NCI-H82 treated with DMSO at 0.1 percent for 48 hours (cell line): Measurements from ENCODE around the gene NRP2.

Source experiments
- DNase-seq: peaks from one replicate; lab custom pipeline; 2025; ENCODE audit not compliant: unreplicated experiment; lab: John Stamatoyannopoulos, UW

NRP2 gene

DNA sequence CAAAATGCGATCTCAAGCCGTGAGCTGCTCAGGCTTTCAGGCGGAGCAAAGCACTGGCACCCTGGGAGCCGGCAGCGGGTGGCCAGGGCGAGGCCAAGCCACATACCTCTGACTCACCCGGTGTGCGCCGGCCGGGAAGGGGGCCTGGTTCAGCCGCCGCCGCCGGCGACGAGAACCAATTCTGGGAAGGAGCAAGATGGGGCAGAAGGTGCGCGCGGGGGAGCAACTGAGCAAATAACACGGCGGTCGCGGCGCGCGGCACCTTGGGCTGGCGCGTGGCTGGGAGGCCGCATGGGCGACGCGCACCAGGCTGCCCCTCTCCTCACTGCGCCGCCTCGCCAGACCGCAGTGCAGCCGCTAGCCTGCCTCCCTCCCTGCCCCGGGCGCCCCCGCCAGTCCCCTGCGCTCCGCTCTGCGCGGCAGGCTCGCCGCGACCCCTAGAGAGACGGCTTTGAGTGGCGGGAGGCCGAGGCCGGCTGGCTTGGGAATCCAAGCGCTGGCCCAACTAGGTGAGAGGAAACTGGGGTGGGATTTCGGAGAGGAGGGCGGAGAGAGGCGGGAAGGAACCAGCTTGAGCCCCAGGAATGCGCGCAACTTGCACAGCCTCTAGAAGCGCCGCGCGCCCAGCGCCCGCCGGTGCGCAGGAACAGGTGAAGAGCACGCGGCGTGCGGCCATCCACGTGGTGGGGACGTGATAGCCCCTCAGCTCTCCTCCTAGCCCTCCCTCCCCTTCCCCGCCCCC lies 3.2 kb downstream of the NRP2 start:
- DNase-seq: no peak

DNA sequence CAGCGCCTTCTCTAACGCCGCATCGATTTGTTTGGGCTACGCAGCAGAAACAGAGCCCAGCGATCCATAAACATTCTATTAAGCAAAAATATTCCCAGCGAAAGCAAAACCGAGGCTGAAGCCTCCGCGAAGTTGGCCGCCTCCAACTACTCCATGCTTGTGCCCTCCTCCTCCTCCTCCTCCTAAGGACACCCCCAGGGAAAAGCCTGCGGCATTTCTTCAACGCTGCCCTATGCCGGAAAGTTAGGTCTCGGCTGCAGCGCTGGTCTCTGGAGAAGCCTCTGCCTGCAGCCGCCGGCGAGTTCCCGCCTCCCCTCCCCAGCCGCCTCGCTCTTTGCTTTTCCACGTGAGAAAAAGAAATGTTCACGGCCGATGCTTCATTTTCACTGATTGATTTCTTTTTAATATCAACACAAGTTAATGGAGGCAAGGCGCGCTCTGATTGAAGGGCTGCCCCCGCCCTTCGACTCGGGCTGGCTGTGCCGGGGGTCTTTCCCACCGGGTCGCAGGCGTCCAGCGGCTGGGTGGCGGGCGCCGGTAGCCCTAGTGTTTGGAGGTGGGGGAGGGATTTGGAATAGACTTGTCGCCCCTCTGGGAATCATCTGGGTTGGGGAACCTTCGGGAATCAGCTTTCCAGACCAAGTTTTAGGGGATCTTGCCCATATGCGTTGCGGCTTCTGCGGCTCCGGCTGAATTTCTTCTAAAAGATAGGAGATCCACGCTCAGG lies 3.9 kb downstream of the NRP2 start:
- no peak for DNase-seq

DNA sequence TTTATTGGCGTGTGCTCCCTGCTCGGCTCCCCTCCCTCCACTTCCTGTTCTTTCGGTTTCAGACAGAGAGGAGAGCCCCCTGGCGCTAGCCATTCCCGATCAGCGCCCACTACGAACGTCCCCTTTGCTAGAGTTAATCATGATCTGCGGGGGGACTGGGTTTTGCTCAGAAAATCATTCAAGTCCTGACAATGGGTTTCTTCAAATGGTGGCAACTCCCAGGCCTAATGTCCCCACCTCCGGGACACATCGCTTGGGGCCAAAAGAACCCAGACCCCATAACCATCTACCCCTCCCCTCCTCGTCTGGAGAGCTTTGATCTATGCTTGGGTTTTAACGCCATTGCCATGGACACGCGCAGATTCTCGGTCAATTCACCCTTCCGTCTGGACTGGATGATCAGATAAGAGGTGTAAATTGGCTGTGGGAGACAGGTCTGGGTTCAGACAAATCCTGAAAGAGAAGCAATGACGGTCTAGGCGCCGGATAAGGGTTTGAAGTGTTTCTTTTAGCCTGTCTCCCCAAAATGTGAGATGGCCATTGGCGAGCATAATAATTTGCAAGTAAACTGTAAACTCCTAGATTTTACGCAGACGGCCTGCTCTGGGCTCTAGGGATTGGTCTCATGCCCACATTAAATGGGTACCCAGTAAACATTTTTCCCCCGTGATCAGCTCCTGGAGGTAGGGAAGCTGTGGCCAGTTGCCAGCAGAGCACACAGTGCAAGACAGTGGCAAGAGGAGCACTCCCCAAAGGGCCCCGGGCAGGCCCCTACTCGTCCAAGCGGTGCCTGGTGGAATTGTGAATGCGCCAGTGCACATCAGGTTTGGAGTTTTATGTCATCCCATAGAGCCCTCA lies 4.7 kb downstream of the NRP2 start:
- DNase-seq: no peak

DNA sequence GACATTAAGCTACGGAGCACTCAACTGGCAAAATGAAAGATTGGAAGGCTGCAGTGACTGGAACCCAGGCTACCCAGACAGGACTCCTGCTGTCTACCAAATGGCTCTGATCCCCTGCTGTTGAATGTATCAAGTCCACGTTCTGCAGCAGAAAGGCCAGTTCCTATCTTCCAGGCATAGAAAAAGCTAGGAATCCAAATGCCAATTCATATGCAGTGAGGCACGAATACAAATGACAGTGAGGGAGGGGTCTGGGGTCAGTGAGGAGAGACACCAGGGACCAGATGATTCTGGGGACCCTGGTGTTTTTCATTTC lies 5.3 kb downstream of the NRP2 start:
- no peak for DNase-seq

DNA sequence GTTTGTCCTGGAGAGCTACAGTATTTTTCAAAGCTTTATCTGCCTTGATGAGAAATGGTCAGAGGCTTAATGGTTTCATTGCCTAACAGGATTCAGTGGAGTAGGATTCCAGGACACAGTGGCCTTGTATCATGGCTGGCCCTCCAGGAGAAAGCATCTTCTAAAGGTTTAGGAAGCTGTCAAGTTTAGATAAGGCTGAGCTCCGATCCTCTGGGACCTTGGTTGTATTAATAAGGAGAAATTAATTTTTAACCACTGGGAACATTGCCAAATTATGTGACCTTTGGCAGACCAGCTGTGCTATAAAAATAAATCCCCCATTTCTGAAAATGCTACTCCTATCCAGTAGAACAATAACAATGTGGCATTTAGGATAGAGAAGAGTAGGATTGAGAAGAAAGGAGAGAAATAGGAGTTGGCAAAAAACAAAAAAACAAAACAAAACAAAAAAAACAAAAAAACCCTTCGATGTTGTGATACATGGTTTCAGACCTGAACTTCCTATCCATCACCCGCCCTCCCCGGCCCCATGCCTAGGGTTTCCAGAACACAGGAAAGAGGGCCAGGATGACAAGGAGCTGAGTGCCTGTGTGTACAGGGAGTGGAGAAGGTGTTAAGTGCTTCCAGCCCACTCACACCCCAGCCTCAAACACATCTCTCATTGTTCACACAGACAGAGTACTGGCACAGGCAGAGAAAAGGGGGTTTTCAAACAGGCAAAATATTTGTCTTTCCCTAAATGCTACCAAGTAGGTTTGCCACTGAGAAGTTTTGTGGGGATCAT lies 6.3 kb downstream of the NRP2 start:
- no peak for DNase-seq

DNA sequence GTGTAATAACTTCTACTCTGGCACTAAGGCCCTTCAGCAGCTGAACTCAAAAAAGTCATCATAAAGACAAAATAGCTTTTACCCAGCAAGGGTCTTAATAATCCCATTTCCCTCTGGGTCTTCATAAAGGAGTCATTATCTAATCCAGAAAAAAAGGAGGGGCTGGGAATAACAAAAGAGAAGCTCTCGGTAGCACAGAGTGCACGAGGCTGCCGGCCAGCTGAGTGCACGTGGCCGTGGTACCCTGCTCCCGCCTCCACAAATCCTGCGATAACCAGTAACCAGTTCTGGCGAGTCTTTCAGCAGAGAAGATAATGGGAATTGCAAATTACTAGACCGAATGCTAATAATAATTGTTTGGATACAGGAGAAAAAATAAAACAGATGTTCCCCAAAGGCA lies 7.5 kb downstream of the NRP2 start:
- no peak for DNase-seq

DNA sequence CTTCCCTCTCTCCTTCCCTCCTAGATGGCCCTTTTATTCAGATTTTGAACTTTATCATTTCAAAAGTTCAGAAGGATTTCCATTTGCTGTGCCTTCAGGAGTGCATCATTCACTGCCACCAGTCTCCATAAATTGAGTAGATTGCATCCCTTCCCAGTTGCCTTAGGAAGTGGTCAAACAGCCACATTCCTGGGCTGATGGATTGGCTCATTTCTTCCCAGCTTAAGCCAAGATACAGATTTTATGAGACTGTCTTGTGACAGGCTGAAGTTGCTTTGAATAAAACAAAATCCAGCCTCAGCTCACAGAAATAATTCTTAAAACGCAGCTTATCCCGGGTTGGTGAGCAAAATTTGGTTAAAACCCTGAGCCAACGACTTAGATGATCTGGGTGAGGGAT lies 9.8 kb downstream of the NRP2 start:
- DNase-seq: no peak

DNA sequence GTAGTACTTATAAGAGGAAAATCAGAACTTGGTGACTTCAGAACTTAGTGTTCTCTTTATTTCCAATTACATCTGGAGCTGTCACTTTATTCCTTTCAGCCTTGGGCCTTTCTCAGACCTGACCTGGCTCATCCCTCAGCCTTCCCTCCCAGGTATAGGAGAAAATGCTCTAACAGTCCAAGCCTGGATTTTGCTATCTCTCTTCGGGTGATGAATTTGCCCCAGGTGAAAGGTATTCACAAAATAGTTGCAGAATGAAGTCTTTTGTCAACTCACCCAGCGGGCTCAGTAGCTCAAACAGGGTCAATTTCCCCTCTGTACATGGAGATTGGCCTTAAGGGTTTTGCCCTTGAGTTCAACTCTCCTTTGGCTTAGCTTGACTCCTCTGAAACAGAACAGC lies 12.0 kb downstream of the NRP2 start:
- no peak for DNase-seq

DNA sequence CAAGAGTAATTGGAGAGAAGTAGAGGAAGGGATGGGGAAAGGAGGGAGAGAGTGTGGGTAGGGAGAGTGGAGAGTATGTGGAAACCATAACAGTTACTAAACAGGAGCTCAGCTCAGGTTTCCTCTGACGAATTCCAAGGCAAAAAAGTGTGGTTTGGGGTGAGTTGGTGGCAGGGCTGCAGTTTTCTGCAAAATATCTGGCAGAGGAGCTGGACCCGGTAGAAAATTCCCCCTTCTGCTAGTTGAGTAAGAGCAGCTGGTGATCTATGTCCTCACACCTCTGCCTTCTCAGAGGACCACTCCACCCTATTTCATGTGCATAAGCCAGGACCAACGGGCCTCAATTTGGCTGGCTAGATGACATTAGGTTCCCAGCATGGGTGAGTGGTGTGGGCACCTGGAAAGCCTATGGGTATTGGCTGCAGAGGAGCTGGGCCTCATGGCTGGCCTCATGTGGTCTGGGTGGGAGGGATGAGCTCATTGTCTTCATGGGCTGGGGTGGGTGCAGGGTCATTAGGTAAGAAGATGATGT lies 13.2 kb downstream of the NRP2 start:
- no peak for DNase-seq

DNA sequence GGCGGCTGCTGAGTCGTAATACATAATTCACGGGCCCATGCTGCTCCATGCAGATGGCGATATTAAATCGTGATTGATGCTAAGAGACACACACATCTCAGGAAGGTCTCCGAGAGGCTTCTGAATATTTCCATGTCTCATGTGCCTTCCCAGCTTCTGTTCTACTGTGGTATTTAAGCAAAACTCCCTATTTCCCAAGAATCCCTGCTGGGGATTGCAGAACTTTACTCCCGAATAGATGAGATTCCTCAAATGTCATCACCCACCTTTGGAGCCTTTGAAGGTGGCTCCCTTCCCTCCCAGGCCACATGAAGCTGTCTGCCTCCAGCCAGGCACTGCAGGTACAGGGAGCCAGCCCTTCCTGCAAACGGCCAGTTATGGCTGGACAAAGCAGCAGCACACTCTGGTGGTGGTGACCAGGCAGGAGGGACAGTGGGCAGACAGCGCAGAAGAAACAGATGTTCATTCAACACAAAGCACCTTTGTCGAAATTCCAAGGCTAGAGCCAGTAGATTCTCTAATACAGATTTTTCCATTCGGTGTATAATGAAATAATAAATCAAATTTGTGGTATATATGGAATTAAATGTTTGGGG lies 14.1 kb downstream of the NRP2 start:
- no peak for DNase-seq

DNA sequence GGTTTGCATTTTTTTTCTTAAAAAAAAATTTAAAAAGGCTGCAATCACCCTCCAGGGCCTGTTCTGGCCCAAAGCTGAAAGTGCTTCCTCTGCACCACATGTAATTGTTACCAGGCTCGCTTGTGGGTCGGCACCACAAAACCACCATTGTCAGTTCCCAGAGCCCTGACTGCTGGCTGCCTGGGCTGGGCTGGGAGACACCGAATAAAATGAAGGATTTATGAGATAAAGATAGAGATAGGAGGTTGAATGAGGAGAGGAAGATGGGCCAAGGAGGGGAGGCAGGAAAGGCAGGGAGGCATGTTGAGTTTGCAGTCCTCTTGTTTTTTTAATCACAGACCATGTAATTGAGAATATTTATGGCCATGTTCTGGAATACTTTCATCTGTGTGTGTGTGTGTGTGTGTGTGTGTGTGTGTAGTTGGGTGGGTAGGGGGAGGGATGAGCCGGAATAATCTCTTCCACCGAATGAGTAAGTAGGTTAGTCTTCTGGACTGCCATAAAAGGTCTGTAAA lies 14.7 kb downstream of the NRP2 start:
- no peak for DNase-seq

DNA sequence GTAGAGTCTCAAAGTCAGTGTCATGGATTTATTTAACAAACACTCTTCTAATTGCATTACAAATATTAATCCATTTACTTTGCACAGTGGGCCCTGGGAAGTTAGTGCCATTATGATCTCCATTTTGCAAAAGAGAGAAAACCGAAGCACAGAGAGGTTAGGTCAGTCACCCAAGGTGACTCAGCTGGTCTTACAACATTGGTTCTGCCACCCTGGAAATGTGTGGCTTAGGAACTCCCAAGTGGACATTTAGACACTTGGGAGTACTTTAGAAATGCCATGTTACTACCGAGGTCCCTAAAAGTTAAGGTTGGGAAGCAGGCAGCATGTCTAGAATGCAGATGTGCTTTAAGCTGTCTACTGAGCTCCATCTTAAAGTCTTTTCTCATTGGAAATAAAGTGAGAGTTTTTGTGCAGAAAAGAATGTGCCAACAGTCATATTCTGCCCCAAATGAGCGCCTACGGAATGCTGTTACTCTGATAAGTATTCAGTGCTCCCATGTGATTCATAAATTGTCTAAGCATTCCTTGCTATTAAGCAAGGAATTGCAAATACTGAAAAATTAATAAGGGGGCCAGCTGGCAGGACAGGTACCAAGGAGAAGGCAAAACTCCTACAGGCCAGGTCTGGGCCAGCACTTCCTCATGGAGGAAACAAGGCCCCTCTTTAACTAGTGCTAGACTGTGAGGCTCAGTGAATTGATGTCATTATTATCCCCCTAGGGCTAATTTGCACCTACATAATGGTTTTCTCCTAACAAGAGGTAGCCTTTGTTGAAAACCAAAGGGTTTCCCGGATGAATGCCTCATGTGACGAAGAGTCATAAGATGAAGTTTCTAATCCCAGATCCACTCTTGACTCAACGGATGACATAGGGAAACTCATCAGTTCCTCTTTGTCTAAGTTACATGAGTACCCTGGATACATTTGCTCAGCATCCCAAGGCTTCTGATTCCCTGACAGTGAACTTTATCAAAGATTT lies 16.3 kb downstream of the NRP2 start:
- DNase-seq: no peak

DNA sequence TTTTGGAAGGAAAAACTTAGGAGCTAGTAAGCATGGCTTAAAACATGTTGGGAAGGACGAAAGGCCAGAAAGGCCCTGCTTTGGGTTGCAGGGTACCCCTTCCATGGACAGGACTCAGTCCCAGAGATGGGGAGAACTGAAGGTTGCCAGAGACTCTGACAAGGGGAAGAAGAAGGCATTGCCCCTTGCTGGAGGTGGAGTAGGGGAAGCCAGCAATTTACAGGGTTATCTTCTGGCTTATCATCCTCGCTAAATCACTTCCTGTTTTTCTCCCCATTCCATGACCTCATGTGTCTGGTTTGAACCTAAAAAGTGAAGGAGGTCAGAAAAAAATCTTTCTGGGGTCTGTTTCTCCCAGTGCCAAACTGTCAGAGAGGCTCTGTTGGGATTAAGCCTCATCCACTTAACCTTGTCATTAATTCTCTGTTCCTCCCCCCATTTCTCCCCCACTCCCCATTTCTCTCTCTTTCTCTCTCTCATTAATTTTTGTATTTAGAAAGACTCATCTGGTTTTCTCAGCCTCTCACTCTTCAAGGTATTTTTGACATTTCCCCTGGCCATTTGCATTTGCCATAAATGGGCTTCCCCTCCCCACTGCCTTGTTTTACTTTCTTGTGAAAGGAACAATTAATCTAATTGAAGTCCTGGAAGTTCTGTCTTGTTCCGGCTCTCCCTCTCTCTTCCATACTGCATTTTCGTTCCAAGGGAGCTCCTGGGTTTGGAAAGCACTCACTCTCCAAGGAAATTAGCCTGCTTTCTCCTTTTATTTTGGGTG lies 17.4 kb downstream of the NRP2 start:
- peak; percentile 33 for DNase-seq

DNA sequence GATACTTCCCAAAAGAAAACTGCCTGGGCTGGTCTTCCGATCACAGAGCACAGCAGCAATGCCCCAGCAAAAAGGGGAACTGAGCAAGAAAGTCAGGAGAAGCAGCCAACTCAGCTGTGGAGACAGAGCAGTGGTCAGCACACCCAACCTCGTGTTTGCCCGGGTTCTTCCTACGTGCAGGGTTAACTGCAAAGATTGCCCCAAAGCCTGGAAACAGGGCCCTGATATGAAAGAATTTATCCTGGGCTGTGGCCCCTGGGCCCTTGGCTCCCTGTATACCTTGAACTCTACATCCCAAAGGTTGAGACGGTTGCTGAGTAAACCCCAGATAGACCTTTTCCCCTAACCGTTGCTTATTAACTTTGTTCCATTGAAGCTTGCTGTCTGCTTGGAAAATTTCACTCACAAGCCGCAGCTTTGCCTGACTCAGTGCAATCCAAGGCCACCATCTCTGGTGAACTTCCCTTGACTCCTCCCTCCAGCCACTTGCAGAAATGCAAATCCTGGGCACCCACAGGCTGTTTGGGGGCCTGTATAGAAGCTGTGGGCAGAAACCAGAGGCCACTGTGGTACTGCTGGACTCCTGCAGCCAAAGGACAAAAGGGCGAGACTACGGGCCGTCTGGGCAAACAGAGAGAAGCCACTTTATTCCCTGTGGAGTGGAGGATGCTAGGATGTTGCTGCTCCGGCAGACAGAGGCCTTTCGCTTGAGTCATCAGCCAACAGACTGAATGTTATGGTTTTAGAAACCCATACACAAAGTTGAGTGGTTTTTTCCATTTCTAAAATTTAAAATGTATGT lies 18.2 kb downstream of the NRP2 start:
- DNase-seq: no peak

DNA sequence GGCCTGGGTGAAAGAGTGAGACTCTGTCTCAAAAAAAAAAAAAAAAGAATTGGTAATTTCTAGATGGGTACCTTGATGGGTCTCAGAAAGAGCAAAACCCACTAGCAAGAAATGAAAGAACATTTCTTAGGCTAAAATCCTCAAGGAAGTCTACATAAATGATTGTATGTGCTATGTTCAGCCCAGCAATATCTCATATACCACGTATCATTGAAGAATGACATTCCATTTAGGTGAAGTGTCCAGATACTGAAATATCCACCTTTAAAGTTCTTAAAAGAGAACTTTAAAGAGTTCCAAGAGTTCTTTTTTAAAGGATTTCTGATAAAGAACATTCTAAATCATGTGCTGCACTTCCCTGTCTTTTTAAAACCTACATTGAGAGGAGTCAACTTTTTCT lies 19.2 kb downstream of the NRP2 start:
- DNase-seq: no peak

DNA sequence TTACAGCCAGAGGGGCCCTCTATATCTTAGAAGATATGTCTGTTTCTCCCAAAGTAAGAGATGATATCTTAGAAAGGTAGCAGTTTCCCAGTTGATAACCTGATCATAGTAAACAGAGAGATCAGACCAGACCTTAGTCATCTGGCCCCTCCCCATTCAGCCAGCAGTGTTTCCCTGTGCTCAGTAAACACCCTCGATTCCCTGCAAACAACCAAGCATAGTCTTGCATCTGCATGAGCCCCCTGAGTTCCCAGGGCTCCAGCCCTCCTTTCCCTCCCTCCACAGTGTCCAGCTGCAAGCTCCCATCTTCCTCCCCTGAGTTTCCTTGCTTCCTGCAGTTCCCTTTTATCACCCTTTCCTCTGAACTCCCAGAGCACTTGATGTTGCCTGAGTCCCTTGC lies 20.3 kb downstream of the NRP2 start:
- no peak for DNase-seq

DNA sequence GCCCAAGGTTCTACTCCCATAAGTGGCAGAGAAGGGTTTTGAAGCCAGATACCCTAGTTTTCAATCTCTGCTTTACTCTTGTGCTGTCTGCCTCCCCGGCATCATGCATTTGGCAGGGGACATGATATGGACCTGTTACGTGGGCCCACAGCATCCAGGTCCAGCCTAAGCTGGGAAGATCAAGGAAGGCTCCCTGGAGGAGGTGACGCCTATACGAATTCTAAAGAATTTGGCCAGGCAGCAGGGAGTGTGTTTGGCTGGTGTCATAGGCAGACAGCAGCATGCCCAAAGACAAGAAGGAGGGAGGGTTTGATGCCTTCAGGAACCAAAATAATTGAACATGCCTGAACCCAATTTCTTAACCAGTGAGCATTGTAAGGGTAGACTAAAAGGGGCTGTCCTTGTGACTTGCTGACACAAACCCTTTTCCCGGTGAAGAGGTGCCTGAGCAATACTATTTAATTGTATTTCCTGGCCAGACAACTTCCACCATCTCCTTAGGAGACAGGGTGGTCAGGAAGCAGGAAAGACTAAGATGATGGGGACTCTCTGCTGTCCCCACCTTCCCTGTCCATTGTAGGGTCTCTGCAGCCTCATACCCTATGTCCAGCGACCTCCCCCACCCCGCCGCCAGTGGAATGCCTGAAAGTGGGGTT lies 21.3 kb downstream of the NRP2 start:
- no peak for DNase-seq
